ENCODE measurements around the gene NNT. TPM values are rescaled to one million over a fixed set of nuclear protein-coding genes. Genes with fewer than 3 reads are reported as not detected.
"Not testable (repeated sequence)": the region's sequence is repeated elsewhere in the genome, so short reads cannot be mapped to it uniquely, and the experiment has no call there.

NNT gene
- polyA plus RNA-seq, 3 donors = 17.1 to 47.2 (median 41.2) TPM

DNA sequence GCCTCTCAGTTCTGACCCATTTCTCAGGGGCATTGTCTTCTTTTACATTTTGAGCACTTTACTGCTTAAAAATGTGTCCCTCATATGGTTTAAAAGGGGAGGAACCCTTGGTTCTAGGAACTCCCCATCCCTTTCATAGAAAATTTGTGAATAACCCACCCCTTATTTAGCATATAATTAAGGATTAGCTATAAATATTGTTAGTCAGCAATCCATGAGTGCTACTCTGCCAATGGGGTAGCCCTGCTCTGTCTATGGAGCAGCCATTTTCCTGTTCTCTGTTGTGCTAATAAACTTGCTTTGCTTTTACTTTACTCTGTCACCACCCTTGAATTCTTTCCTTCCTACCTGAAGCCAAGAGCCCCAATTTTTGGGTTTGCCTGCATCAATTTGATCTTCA, 12.3 kb upstream of the NNT start:
- H3K36me3 Mint-ChIP-seq = peaks cover 2 to 9% of the 10 kb centered on the region in 2 donors
- Histone ChIP-seq H3K36me3 (replicated peaks in 1 of 2; ENCODE audit: control insufficient read depth in 1 of 2, insufficient read depth in 2 of 2, low read length in 2 of 2) (no peaks in the 10 kb centered on the region), H3K27me3 (ENCODE audit: control insufficient read depth in 2 of 2, insufficient read depth in 2 of 2, low read length in 2 of 2) (no peaks in the 10 kb centered on the region), H3K27ac (ENCODE audit: low read depth in 1 of 2, low read length in 2 of 2) (no peak overlapping the region), H3K4me2 (replicated peaks; ENCODE audit: extremely low read depth, low read length, poor library complexity, severe bottlenecking) (no peak overlapping the region), H3K79me2 (ENCODE audit: insufficient read depth, low read length) (no peaks in the 10 kb centered on the region), H3K9ac (ENCODE audit: insufficient read depth, low read length, poor library complexity, severe bottlenecking) (no peak overlapping the region), H4K20me1 (ENCODE audit: insufficient read depth, low read length) (no peaks in the 10 kb centered on the region), H3K9me3 (replicated peaks in 1 of 2; ENCODE audit: control insufficient read depth in 1 of 2, insufficient read depth in 1 of 2, low read length in 2 of 2) (no peaks in the 10 kb centered on the region), H3K4me3 (replicated peaks in 1 of 3; ENCODE audit: low read depth in 2 of 3, low read length in 3 of 3) (no peak overlapping the region), H3K4me1 (ENCODE audit: control insufficient read depth in 1 of 2, insufficient read depth in 2 of 2, low read length in 2 of 2) (peaks cover 13 to 16% of the 10 kb centered on the region in 2 donors), H2AFZ (ENCODE audit: insufficient read depth, low read depth, low read length, poor library complexity, severe bottlenecking) (no peak overlapping the region)
- peaks cover 18% of the 10 kb centered on the region for H3K4me1 Mint-ChIP-seq
- intact Hi-C loops (cut with micrococcal nuclease) = no loop called here
- DNase-seq = no peak
- H3K27me3 Mint-ChIP-seq (ENCODE audit: low read depth in 3 of 3) = peaks cover 0 to 2% (median 0%) of the 10 kb centered on the region in 3 donors
- no peak overlapping the region for H3K27ac Mint-ChIP-seq
- H3K9me3 Mint-ChIP-seq = peaks cover 0 to 3% (median 0%) of the 10 kb centered on the region in 7 donors
- TF ChIP-seq, protein P1, sequence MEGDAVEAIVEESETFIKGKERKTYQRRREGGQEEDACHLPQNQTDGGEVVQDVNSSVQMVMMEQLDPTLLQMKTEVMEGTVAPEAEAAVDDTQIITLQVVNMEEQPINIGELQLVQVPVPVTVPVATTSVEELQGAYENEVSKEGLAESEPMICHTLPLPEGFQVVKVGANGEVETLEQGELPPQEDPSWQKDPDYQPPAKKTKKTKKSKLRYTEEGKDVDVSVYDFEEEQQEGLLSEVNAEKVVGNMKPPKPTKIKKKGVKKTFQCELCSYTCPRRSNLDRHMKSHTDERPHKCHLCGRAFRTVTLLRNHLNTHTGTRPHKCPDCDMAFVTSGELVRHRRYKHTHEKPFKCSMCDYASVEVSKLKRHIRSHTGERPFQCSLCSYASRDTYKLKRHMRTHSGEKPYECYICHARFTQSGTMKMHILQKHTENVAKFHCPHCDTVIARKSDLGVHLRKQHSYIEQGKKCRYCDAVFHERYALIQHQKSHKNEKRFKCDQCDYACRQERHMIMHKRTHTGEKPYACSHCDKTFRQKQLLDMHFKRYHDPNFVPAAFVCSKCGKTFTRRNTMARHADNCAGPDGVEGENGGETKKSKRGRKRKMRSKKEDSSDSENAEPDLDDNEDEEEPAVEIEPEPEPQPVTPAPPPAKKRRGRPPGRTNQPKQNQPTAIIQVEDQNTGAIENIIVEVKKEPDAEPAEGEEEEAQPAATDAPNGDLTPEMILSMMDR (IDR thresholded peaks at IDR 0.05) = no peak
- H3K4me3 Mint-ChIP-seq = no peak overlapping the region

DNA sequence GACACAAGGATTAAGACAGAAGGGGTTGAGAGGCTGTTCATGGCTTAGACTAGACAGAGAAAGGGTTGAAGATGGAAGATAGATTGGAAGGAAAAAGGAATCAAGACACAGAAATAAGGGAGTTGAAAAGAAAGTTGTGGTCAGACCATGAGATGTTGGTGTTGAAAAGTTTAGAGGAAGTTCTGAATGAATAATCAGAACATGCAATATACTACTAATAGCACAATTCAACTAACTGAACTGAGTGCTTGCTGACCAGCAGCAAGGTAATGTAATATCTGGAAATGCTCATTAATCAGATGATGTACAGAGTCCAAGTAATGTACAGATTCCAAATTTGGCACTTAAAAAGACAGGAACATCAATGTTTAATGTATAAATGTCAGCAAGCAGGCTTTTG, 10.6 kb upstream of the NNT start:
- Mint-ChIP-seq H3K27me3 (ENCODE audit: low read depth in 3 of 3) (peaks cover 0 to 2% (median 0%) of the 10 kb centered on the region in 3 donors), H3K4me3 (no peak overlapping the region), H3K9me3 (peaks cover 0 to 3% (median 0%) of the 10 kb centered on the region in 7 donors), H3K36me3 (peaks cover 2 to 9% of the 10 kb centered on the region in 2 donors), H3K4me1 (peaks cover 18% of the 10 kb centered on the region), H3K27ac (peak overlapping the region in 3 of 7 donors; percentile 4 to 67 (median 27))
- no peak overlapping the region for H3K4me3 ChIP-seq (replicated peaks in 1 of 3; ENCODE audit: low read depth in 2 of 3, low read length in 3 of 3)
- no peaks in the 10 kb centered on the region for H3K36me3 ChIP-seq (replicated peaks in 1 of 2; ENCODE audit: control insufficient read depth in 1 of 2, insufficient read depth in 2 of 2, low read length in 2 of 2)
- H2AFZ ChIP-seq (ENCODE audit: insufficient read depth, low read depth, low read length, poor library complexity, severe bottlenecking) = no peak overlapping the region
- TF ChIP-seq, protein P1 (IDR thresholded peaks at IDR 0.05) = no peak
- H3K79me2 ChIP-seq (ENCODE audit: insufficient read depth, low read length) = no peaks in the 10 kb centered on the region
- H3K27me3 ChIP-seq (ENCODE audit: control insufficient read depth in 2 of 2, insufficient read depth in 2 of 2, low read length in 2 of 2) = no peaks in the 10 kb centered on the region
- no peak overlapping the region for H3K9ac ChIP-seq (ENCODE audit: insufficient read depth, low read length, poor library complexity, severe bottlenecking)
- peak overlapping the region in 1 of 2 donors; percentile 3 for H3K27ac ChIP-seq (ENCODE audit: low read depth in 1 of 2, low read length in 2 of 2)
- no peak overlapping the region for H3K4me2 ChIP-seq (replicated peaks; ENCODE audit: extremely low read depth, low read length, poor library complexity, severe bottlenecking)
- H3K9me3 ChIP-seq (replicated peaks in 1 of 2; ENCODE audit: control insufficient read depth in 1 of 2, insufficient read depth in 1 of 2, low read length in 2 of 2) = no peaks in the 10 kb centered on the region
- DNase-seq = peak in 1 of 3 donors; percentile 10
- intact Hi-C loops (cut with micrococcal nuclease) = no loop called here
- H4K20me1 ChIP-seq (ENCODE audit: insufficient read depth, low read length) = no peaks in the 10 kb centered on the region
- H3K4me1 ChIP-seq (ENCODE audit: control insufficient read depth in 1 of 2, insufficient read depth in 2 of 2, low read length in 2 of 2) = peaks cover 13 to 16% of the 10 kb centered on the region in 2 donors

DNA sequence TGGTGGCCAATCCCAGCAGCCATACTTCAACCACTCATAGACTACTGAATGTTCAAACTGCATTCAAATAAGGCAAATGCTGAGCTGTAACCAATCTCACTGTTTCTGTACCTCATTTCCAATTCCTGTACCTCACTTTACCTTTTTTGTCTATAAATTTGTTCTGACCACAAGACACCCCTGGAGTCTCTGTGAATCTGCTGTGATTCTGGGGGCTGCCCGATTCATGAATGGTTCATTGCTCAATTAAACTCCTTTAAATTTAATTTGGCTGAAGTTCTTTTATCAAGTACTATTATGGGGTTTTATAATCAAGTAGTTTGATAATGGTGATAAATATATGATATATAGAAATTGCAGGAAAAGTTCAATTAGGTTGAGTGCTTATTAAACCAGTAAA, 4.1 kb upstream of the NNT start:
- H3K4me3 Mint-ChIP-seq; H3K9me3 ChIP-seq (replicated peaks in 1 of 2; ENCODE audit: control insufficient read depth in 1 of 2, insufficient read depth in 1 of 2, low read length in 2 of 2); H3K4me2 ChIP-seq (replicated peaks; ENCODE audit: extremely low read depth, low read length, poor library complexity, severe bottlenecking); H3K27ac ChIP-seq (ENCODE audit: low read depth in 1 of 2, low read length in 2 of 2); H3K9me3 Mint-ChIP-seq; H3K36me3 Mint-ChIP-seq; H3K9ac ChIP-seq (ENCODE audit: insufficient read depth, low read length, poor library complexity, severe bottlenecking); H3K36me3 ChIP-seq (replicated peaks in 1 of 2; ENCODE audit: control insufficient read depth in 1 of 2, insufficient read depth in 2 of 2, low read length in 2 of 2); H3K27me3 Mint-ChIP-seq (ENCODE audit: low read depth in 3 of 3); H3K27me3 ChIP-seq (ENCODE audit: control insufficient read depth in 2 of 2, insufficient read depth in 2 of 2, low read length in 2 of 2); H4K20me1 ChIP-seq (ENCODE audit: insufficient read depth, low read length); intact Hi-C loops (cut with micrococcal nuclease); H2AFZ ChIP-seq (ENCODE audit: insufficient read depth, low read depth, low read length, poor library complexity, severe bottlenecking); DNase-seq; H3K4me3 ChIP-seq (replicated peaks in 1 of 3; ENCODE audit: low read depth in 2 of 3, low read length in 3 of 3): not testable (repeated sequence)
- Histone ChIP-seq H3K79me2 (ENCODE audit: insufficient read depth, low read length) (peaks cover 28% of the 10 kb centered on the region), H3K4me1 (ENCODE audit: control insufficient read depth in 1 of 2, insufficient read depth in 2 of 2, low read length in 2 of 2) (peaks cover 12 to 15% of the 10 kb centered on the region in 2 donors)
- no CpG with 5 or more reads among the region's 1 CpG for WGBS (ENCODE audit: insufficient coverage)
- Mint-ChIP-seq H3K27ac (peak overlapping the region in 1 of 7 donors; percentile 25), H3K4me1 (peaks cover 17% of the 10 kb centered on the region)
